ENCODE data around the gene PLA2G12B. TPM values are rescaled to one million over a fixed set of nuclear protein-coding genes. Genes with fewer than 3 reads are reported as not detected.

PLA2G12B gene
- total RNA-seq, 1 donor from 2014 or later = not detected

DNA sequence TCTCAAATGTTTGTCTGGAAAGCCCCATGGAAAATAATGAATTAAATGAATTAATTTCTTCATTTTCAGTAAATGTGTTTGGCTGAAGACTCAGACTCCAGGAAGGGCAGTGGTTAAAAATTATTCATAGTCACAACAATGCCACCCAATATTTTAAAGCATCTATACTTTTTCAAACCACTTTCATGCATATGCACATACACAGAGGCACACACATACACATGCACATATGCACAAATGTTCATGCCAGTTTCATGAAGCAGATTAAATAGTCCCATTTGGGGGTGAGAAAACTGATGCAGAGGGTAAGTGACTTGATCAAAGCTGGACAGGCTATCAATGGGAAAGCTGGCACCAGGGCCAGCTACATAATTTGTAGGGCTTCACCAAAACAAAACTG is 1.4 kb upstream of the PLA2G12B start:
- no peak overlapping the region for H3K27ac ChIP-seq
- no peak for TF ChIP-seq POLR2A (IDR thresholded peaks at IDR 0.05)
- no peak for TF ChIP-seq POLR2AphosphoS5 (IDR thresholded peaks at IDR 0.05; ENCODE audit: insufficient read depth in 1 of 2, low read depth in 1 of 2)
- TF ChIP-seq, protein P1, sequence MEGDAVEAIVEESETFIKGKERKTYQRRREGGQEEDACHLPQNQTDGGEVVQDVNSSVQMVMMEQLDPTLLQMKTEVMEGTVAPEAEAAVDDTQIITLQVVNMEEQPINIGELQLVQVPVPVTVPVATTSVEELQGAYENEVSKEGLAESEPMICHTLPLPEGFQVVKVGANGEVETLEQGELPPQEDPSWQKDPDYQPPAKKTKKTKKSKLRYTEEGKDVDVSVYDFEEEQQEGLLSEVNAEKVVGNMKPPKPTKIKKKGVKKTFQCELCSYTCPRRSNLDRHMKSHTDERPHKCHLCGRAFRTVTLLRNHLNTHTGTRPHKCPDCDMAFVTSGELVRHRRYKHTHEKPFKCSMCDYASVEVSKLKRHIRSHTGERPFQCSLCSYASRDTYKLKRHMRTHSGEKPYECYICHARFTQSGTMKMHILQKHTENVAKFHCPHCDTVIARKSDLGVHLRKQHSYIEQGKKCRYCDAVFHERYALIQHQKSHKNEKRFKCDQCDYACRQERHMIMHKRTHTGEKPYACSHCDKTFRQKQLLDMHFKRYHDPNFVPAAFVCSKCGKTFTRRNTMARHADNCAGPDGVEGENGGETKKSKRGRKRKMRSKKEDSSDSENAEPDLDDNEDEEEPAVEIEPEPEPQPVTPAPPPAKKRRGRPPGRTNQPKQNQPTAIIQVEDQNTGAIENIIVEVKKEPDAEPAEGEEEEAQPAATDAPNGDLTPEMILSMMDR (IDR thresholded peaks at IDR 0.05) = no peak
- H3K27me3 ChIP-seq = no peaks in the 10 kb centered on the region
- no peak overlapping the region for H3K4me3 ChIP-seq
- no peak for DNase-seq (ENCODE audit: extremely low spot score in 2 of 2)
- intact Hi-C loops (cut with DNase I) = no loop called here
- no peaks in the 10 kb centered on the region for H3K36me3 ChIP-seq
- H3K9me3 ChIP-seq = no peaks in the 10 kb centered on the region
- H3K4me1 ChIP-seq = no peaks in the 10 kb centered on the region

DNA sequence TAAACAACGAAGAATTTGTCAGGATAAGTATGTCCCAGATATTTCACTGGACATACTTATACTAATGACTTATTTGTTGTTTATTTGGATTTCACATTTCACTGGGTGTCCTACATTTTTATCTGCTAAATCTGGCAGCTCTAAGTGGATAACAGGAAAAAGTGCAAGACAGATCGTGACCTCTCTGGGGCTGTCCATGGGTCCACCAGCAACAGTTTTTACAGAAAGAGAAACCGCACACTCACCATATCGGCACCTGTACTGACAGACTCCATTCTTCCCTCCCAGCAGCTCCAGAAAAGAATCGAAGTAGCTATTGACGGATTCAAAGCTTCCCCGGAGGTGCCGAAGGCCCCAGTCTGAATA is 393 bp downstream of the PLA2G12B start:
- H3K9me3 ChIP-seq = no peaks in the 10 kb centered on the region
- no peak for DNase-seq (ENCODE audit: extremely low spot score in 2 of 2)
- H3K36me3 ChIP-seq = no peaks in the 10 kb centered on the region
- no peaks in the 10 kb centered on the region for H3K27me3 ChIP-seq
- H3K4me1 ChIP-seq = no peaks in the 10 kb centered on the region
- intact Hi-C loops (cut with DNase I) = no loop called here
- no peak overlapping the region for H3K27ac ChIP-seq
- TF ChIP-seq POLR2AphosphoS5 (IDR thresholded peaks at IDR 0.05; ENCODE audit: insufficient read depth in 1 of 2, low read depth in 1 of 2) = no peak
- TF ChIP-seq, protein P1 (IDR thresholded peaks at IDR 0.05) = no peak
- TF ChIP-seq POLR2A (IDR thresholded peaks at IDR 0.05) = no peak
- H3K4me3 ChIP-seq = no peak overlapping the region

DNA sequence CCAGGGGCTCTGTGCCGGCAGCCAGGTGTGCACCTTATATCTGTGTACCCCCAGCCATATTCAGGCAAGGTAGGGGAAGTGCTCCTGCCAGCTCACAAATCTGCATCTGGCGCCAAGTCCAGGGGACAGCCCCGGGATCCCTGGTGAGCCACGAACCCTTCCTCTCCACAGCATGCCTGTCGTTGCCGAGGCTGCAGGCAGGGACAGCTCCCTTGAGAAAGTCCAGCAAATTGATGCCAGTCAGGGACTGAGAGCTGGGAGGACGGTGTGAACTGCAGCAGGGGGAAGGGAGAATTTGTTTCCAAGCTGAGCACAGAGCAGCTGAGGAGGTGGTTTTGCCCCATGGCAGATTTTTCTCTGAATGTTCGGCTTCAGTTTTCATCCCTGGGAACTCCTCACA is 919 bp downstream of the PLA2G12B start:
- Histone ChIP-seq H3K27me3 (no peaks in the 10 kb centered on the region), H3K27ac (no peak overlapping the region), H3K36me3 (no peaks in the 10 kb centered on the region), H3K9me3 (no peaks in the 10 kb centered on the region), H3K4me1 (no peaks in the 10 kb centered on the region), H3K4me3 (no peak overlapping the region)
- intact Hi-C loops (cut with DNase I) = no loop called here
- TF ChIP-seq POLR2AphosphoS5 (IDR thresholded peaks at IDR 0.05; ENCODE audit: insufficient read depth in 1 of 2, low read depth in 1 of 2) (no peak), POLR2A (IDR thresholded peaks at IDR 0.05) (no peak)
- TF ChIP-seq, protein P1 (IDR thresholded peaks at IDR 0.05) = no peak
- no peak for DNase-seq (ENCODE audit: extremely low spot score in 2 of 2)

DNA sequence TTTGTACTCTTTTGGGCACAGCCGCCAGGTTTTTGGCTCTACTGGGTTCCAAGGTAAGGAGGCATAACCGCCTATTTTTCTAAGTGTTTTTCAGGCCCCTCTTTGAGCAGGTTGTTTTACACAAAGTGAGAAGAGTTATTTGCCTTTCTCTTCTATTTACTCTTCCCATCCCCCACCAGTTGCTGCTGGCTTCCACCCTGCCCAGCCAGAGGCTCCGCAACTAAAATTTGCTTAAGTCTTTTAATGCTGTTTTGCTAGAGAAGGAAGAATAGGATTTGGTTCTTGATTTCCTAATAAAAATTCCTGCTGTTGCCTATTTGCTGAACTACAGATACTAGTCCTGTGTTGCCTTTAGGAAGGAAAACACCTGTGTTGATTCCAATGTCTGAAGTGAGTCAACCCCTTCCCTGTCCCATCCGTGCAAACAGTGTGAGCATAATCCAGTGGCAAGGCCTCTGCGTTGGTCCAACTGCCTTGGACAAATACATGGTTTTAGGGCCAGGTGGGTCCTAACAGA is 1.9 kb downstream of the PLA2G12B start:
- H3K36me3 ChIP-seq = no peaks in the 10 kb centered on the region
- intact Hi-C loops (cut with DNase I) = no loop called here
- DNase-seq (ENCODE audit: extremely low spot score in 2 of 2) = no peak

DNA sequence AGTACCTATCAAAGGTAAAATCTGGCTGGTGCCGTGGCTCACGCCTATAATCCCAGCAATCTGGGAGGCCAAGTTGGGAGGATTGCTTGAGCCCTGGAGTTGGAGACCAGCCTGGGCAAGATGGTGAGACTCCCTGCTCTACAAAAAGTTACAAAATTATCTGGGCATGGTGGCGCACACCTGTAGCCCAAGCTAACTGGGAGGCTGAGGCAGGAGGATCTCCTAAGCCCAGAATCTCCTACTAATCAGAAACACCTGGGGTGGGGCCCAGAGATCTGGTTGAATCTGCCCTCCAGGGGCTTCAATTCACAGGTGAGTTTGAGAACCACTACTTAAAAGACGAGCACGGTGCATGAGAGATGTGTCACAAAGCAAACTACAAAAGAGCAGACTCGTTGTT is 2.4 kb downstream of the PLA2G12B start:
- no peaks in the 10 kb centered on the region for H3K36me3 ChIP-seq
- no peaks in the 10 kb centered on the region for H3K4me1 ChIP-seq
- H3K27me3 ChIP-seq = no peaks in the 10 kb centered on the region
- TF ChIP-seq POLR2A (IDR thresholded peaks at IDR 0.05) = no peak
- no peak for TF ChIP-seq POLR2AphosphoS5 (IDR thresholded peaks at IDR 0.05; ENCODE audit: insufficient read depth in 1 of 2, low read depth in 1 of 2)
- TF ChIP-seq, protein P1 (IDR thresholded peaks at IDR 0.05) = no peak
- H3K9me3 ChIP-seq = no peaks in the 10 kb centered on the region
- intact Hi-C loops (cut with DNase I) = no loop called here
- DNase-seq (ENCODE audit: extremely low spot score in 2 of 2) = no peak
- H3K4me3 ChIP-seq = no peak overlapping the region
- H3K27ac ChIP-seq = no peak overlapping the region

More for the DNA sequence above, 1.9 kb downstream of the PLA2G12B start:
- H3K27ac ChIP-seq = no peak overlapping the region
- no peaks in the 10 kb centered on the region for H3K27me3 ChIP-seq
- no peaks in the 10 kb centered on the region for H3K9me3 ChIP-seq
- TF ChIP-seq, protein P1 (IDR thresholded peaks at IDR 0.05) = no peak
- TF ChIP-seq POLR2AphosphoS5 (IDR thresholded peaks at IDR 0.05; ENCODE audit: insufficient read depth in 1 of 2, low read depth in 1 of 2) = no peak
- no peak for TF ChIP-seq POLR2A (IDR thresholded peaks at IDR 0.05)
- no peaks in the 10 kb centered on the region for H3K4me1 ChIP-seq
- H3K4me3 ChIP-seq = no peak overlapping the region
